ENCODE results near the gene USP11.

- no peak for TF ChIP-seq CEBPB (IDR thresholded peaks at IDR 0.05; ENCODE audit: low read depth)
- TF ChIP-seq CTCF (IDR thresholded peaks at IDR 0.05 in 2 of 3, conservative IDR thresholded peaks at IDR 0.05 in 1 of 3; ENCODE audit: borderline replicate concordance in 1 of 3, insufficient read depth in 1 of 3, low read depth in 2 of 3, low read length in 2 of 3): no peak
- TF ChIP-seq MAX (IDR thresholded peaks at IDR 0.05): no peak
- TF ChIP-seq ZBTB33 (IDR thresholded peaks at IDR 0.05; ENCODE audit: extremely low read depth, insufficient replicate concordance, low read length): no peak
- no peak for TF ChIP-seq POLR2AphosphoS5 (IDR thresholded peaks at IDR 0.05; ENCODE audit: low read depth, low read length)
- no peak for TF ChIP-seq FOSL1 (IDR thresholded peaks at IDR 0.05; ENCODE audit: low read depth)
- TF ChIP-seq REST (IDR thresholded peaks at IDR 0.05; ENCODE audit: low read depth): no peak
- TF ChIP-seq YY1 (IDR thresholded peaks at IDR 0.05; ENCODE audit: extremely low read depth, insufficient replicate concordance, low read depth, low read length): no peak
- no peak for TF ChIP-seq ZNF274 (IDR thresholded peaks at IDR 0.05; ENCODE audit: low read depth, low read length)
- TF ChIP-seq EZH2phosphoT487 (IDR thresholded peaks at IDR 0.05; ENCODE audit: borderline replicate concordance): no peak
Observed at GRCh38 chrX:47210661-47211425, 22.0 kb upstream of the USP11 start.
